ENCODE measurements around the gene TULP3.

TULP3 gene

DNA sequence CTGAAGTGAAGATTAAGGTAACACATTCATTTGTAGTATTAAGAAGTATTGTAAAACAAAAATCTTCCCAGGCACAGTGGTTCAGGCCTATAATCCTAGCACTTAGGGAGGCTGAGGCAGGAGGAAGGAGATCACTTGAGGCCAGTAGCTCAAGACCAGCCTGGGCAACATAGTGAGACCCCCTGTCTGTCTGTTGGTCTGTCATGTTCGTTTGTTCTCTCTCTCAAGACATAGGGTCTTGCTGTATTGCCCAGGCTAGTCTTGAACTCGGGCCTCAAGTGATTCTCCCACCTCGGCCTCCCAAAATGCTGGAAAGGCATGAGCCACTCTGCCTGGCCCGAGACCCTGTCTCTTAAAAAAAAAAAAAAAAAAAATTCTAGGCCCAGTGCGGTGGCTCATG lies 6.7 kb downstream of the TULP3 start:
- TF ChIP-seq ZC3H10 (CRISPR knock-in tag; IDR thresholded peaks at IDR 0.05) (no peak), RARB (CRISPR knock-in tag; IDR thresholded peaks at IDR 0.05) (no peak), ZFP30 (CRISPR knock-in tag; IDR thresholded peaks at IDR 0.05) (no peak), SNAI2 (CRISPR knock-in tag; IDR thresholded peaks at IDR 0.05) (no peak), ESRRG (CRISPR knock-in tag; IDR thresholded peaks at IDR 0.05) (no peak), TOX (CRISPR knock-in tag; IDR thresholded peaks at IDR 0.05; ENCODE audit: borderline replicate concordance) (no peak), ARNTL (CRISPR knock-in tag; IDR thresholded peaks at IDR 0.05; ENCODE audit: borderline replicate concordance, low read depth) (no peak), ZNF8 (CRISPR knock-in tag; IDR thresholded peaks at IDR 0.05) (no peak), CSDC2 (CRISPR knock-in tag; IDR thresholded peaks at IDR 0.05) (no peak), ISL1 (CRISPR knock-in tag; IDR thresholded peaks at IDR 0.05) (no peak), BACH2 (CRISPR knock-in tag; IDR thresholded peaks at IDR 0.05; ENCODE audit: borderline replicate concordance) (no peak), TCF4 (CRISPR knock-in tag; IDR thresholded peaks at IDR 0.05; ENCODE audit: borderline replicate concordance) (no peak), OSR1 (CRISPR knock-in tag; IDR thresholded peaks at IDR 0.05) (no peak)
- TF ChIP-seq, protein P1, sequence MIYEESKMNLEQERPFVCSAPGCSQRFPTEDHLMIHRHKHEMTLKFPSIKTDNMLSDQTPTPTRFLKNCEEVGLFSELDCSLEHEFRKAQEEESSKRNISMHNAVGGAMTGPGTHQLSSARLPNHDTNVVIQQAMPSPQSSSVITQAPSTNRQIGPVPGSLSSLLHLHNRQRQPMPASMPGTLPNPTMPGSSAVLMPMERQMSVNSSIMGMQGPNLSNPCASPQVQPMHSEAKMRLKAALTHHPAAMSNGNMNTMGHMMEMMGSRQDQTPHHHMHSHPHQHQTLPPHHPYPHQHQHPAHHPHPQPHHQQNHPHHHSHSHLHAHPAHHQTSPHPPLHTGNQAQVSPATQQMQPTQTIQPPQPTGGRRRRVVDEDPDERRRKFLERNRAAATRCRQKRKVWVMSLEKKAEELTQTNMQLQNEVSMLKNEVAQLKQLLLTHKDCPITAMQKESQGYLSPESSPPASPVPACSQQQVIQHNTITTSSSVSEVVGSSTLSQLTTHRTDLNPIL (CRISPR knock-in tag; IDR thresholded peaks at IDR 0.05; ENCODE audit: low read depth) = no peak
- TF ChIP-seq, protein P2, sequence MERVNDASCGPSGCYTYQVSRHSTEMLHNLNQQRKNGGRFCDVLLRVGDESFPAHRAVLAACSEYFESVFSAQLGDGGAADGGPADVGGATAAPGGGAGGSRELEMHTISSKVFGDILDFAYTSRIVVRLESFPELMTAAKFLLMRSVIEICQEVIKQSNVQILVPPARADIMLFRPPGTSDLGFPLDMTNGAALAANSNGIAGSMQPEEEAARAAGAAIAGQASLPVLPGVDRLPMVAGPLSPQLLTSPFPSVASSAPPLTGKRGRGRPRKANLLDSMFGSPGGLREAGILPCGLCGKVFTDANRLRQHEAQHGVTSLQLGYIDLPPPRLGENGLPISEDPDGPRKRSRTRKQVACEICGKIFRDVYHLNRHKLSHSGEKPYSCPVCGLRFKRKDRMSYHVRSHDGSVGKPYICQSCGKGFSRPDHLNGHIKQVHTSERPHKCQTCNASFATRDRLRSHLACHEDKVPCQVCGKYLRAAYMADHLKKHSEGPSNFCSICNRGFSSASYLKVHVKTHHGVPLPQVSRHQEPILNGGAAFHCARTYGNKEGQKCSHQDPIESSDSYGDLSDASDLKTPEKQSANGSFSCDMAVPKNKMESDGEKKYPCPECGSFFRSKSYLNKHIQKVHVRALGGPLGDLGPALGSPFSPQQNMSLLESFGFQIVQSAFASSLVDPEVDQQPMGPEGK (CRISPR knock-in tag; IDR thresholded peaks at IDR 0.05; ENCODE audit: borderline replicate concordance) = no peak
- TF ChIP-seq, protein P3, sequence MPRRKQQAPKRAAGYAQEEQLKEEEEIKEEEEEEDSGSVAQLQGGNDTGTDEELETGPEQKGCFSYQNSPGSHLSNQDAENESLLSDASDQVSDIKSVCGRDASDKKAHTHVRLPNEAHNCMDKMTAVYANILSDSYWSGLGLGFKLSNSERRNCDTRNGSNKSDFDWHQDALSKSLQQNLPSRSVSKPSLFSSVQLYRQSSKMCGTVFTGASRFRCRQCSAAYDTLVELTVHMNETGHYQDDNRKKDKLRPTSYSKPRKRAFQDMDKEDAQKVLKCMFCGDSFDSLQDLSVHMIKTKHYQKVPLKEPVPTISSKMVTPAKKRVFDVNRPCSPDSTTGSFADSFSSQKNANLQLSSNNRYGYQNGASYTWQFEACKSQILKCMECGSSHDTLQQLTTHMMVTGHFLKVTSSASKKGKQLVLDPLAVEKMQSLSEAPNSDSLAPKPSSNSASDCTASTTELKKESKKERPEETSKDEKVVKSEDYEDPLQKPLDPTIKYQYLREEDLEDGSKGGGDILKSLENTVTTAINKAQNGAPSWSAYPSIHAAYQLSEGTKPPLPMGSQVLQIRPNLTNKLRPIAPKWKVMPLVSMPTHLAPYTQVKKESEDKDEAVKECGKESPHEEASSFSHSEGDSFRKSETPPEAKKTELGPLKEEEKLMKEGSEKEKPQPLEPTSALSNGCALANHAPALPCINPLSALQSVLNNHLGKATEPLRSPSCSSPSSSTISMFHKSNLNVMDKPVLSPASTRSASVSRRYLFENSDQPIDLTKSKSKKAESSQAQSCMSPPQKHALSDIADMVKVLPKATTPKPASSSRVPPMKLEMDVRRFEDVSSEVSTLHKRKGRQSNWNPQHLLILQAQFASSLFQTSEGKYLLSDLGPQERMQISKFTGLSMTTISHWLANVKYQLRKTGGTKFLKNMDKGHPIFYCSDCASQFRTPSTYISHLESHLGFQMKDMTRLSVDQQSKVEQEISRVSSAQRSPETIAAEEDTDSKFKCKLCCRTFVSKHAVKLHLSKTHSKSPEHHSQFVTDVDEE (CRISPR knock-in tag; IDR thresholded peaks at IDR 0.05) = no peak
- TF ChIP-seq, protein P4, sequence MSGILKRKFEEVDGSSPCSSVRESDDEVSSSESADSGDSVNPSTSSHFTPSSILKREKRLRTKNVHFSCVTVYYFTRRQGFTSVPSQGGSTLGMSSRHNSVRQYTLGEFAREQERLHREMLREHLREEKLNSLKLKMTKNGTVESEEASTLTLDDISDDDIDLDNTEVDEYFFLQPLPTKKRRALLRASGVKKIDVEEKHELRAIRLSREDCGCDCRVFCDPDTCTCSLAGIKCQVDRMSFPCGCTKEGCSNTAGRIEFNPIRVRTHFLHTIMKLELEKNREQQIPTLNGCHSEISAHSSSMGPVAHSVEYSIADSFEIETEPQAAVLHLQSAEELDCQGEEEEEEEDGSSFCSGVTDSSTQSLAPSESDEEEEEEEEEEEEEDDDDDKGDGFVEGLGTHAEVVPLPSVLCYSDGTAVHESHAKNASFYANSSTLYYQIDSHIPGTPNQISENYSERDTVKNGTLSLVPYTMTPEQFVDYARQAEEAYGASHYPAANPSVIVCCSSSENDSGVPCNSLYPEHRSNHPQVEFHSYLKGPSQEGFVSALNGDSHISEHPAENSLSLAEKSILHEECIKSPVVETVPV (CRISPR knock-in tag; IDR thresholded peaks at IDR 0.05) = no peak
- TF ChIP-seq, protein P5, sequence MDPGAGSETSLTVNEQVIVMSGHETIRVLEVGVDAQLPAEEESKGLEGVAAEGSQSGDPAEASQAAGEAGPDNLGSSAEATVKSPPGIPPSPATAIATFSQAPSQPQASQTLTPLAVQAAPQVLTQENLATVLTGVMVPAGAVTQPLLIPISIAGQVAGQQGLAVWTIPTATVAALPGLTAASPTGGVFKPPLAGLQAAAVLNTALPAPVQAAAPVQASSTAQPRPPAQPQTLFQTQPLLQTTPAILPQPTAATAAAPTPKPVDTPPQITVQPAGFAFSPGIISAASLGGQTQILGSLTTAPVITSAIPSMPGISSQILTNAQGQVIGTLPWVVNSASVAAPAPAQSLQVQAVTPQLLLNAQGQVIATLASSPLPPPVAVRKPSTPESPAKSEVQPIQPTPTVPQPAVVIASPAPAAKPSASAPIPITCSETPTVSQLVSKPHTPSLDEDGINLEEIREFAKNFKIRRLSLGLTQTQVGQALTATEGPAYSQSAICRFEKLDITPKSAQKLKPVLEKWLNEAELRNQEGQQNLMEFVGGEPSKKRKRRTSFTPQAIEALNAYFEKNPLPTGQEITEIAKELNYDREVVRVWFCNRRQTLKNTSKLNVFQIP (CRISPR knock-in tag; IDR thresholded peaks at IDR 0.05; ENCODE audit: borderline replicate concordance, low read depth) = no peak

DNA sequence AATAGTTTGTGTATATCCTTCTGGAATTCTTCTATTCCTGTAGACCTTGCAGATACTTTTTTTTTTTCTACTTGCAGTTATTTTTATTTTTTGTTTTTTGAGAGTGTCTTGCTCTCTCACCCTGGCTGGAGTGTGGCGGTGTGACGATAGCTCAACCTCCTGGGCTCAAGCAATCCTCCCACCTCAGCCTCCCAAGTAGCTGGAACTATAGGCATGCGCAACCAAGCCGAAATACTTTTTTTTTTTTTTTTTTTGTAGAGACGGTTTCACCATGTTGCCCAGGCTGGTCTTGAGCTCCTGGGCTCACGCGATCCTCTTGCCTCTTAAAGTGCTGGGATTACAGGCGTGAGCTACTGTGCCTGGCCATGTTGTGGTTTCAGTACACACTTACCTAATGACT lies 10.0 kb downstream of the TULP3 start:
- TF ChIP-seq ZNF8 (CRISPR knock-in tag; IDR thresholded peaks at IDR 0.05) (no peak), BACH2 (CRISPR knock-in tag; IDR thresholded peaks at IDR 0.05; ENCODE audit: borderline replicate concordance) (no peak), SNAI2 (CRISPR knock-in tag; IDR thresholded peaks at IDR 0.05) (no peak), ZFP3 (CRISPR knock-in tag; IDR thresholded peaks at IDR 0.05) (no peak), RARB (CRISPR knock-in tag; IDR thresholded peaks at IDR 0.05) (no peak), ZC3H10 (CRISPR knock-in tag; IDR thresholded peaks at IDR 0.05) (no peak), ZFP30 (CRISPR knock-in tag; IDR thresholded peaks at IDR 0.05) (no peak), ZNF565 (CRISPR knock-in tag; conservative IDR thresholded peaks at IDR 0.05; ENCODE audit: low read depth) (no peak), ISL1 (CRISPR knock-in tag; IDR thresholded peaks at IDR 0.05) (no peak), OSR1 (CRISPR knock-in tag; IDR thresholded peaks at IDR 0.05) (no peak), ARNTL (CRISPR knock-in tag; IDR thresholded peaks at IDR 0.05; ENCODE audit: borderline replicate concordance, low read depth) (no peak)
- TF ChIP-seq, protein P1 (CRISPR knock-in tag; IDR thresholded peaks at IDR 0.05; ENCODE audit: low read depth) = no peak
- TF ChIP-seq, protein P5 (CRISPR knock-in tag; IDR thresholded peaks at IDR 0.05; ENCODE audit: borderline replicate concordance, low read depth) = no peak
- TF ChIP-seq, protein P2 (CRISPR knock-in tag; IDR thresholded peaks at IDR 0.05; ENCODE audit: borderline replicate concordance) = no peak
- no peak for ATAC-seq

More for the DNA sequence above, 6.7 kb downstream of the TULP3 start:
- no peak for ATAC-seq

All from SK-N-SH treated with all-trans-retinoic acid at 6 μM for 48 hours (cell line).